ENCODE results near the gene SEBOX. TPM values are rescaled to one million over a fixed set of nuclear protein-coding genes. Genes with fewer than 3 reads are reported as not detected.
A peak's percentile ranks its signal among the peaks of the same experiment; 100 is the strongest.

SEBOX gene
- total RNA-seq, 4 donors from 2014 or later = not detected

- WGBS, 2 donors (ENCODE audit: low coverage in 1 of 2) = 7 to 32% methylated on average over 11 to 14 of the region's 40 CpGs
- peak overlapping the region in 3 of 4 donors; percentile 55 to 83 (median 76) for H3K27ac ChIP-seq
Measured at GRCh38 chr17:28317966-28318758, 46.8 kb downstream of the SEBOX start.

GRCh38 chr17:28317099-28317965 is 47.7 kb downstream of the SEBOX start:
- WGBS, 2 donors (ENCODE audit: low coverage in 1 of 2) = 80 to 82% methylated on average over 5 to 16 of the region's 21 CpGs
- Histone ChIP-seq H3K4me3 (no peak overlapping the region), H3K36me3 (no peaks in the 10 kb centered on the region), H3K9me3 (no peaks in the 10 kb centered on the region), H3K27ac (no peak overlapping the region), H3K4me1 (peaks cover 0 to 24% (median 8%) of the 10 kb centered on the region in 3 donors), H3K27me3 (no peaks in the 10 kb centered on the region)
- TF ChIP-seq POLR2A (IDR thresholded peaks at IDR 0.05) (no peak), CTCF (IDR thresholded peaks at IDR 0.05) (no peak), POLR2AphosphoS5 (IDR thresholded peaks at IDR 0.05) (no peak), EP300 (IDR thresholded peaks at IDR 0.05) (no peak)
- ATAC-seq = no peak

More at GRCh38 chr17:28317966-28318758, 46.8 kb downstream of the SEBOX start:
- no peaks in the 10 kb centered on the region for H3K36me3 ChIP-seq
- no peak for ATAC-seq
- no peaks in the 10 kb centered on the region for H3K9me3 ChIP-seq
- peak overlapping the region; percentile 36 to 64 for H3K4me3 ChIP-seq
- H3K4me1 ChIP-seq = peaks cover 0 to 24% (median 8%) of the 10 kb centered on the region in 3 donors
- TF ChIP-seq POLR2A (IDR thresholded peaks at IDR 0.05) = no peak
- no peak for TF ChIP-seq POLR2AphosphoS5 (IDR thresholded peaks at IDR 0.05)
- no peak for TF ChIP-seq CTCF (IDR thresholded peaks at IDR 0.05)
- no peak for TF ChIP-seq EP300 (IDR thresholded peaks at IDR 0.05)
- H3K27me3 ChIP-seq = no peaks in the 10 kb centered on the region

DNA sequence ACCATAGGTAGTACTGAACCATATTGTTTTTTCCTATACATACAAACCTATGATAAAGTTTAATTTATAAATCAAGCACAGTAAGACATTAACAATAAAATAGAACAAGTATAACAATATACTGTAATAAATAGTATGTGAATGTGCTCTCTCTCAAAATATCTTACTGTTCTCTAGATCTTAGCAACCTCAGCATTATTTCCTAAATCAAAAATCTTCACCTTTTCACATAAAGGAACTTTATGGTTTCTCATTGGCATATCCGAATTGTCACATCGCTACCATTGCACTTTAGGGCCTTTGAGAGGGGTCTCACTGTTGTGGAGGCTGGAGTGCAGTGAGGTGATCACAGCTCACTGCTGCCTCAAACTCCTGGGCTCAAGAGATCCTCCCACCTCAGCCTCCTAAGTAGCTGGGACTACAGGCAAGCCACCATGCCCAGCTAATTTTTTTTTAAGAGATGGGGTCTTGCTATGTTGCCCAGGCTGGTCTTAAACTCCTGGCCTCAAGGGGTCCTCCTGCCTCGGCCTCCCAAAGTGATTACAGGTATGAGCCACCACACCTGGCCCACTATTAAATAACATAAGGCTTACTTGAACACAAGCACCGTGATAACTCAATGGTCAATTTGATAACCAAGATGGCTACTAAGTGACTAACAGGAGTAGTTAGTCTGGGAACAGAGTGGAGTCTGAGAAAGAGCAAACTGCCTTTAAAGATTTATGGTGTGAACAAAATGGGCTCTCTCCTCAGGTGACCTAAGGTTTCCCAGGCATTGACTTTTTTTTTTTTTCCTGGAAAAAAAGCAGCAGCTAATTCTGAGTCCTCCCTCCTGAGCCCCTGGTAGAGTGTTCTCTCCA is 48.9 kb downstream of the SEBOX start:
- H3K27me3 ChIP-seq = no peaks in the 10 kb centered on the region
- no peak overlapping the region for H3K4me3 ChIP-seq
- 73 to 100% methylated on average over 3 of the region's 4 CpGs for WGBS, 2 donors (ENCODE audit: low coverage in 1 of 2)
- H3K9me3 ChIP-seq = no peaks in the 10 kb centered on the region
- H3K4me1 ChIP-seq = peaks cover 0 to 24% (median 8%) of the 10 kb centered on the region in 3 donors
- H3K27ac ChIP-seq = no peak overlapping the region
- H3K36me3 ChIP-seq = no peaks in the 10 kb centered on the region
- ATAC-seq = no peak
- TF ChIP-seq POLR2AphosphoS5 (IDR thresholded peaks at IDR 0.05) (no peak), EP300 (IDR thresholded peaks at IDR 0.05) (no peak), CTCF (IDR thresholded peaks at IDR 0.05) (no peak), POLR2A (IDR thresholded peaks at IDR 0.05) (no peak)

DNA sequence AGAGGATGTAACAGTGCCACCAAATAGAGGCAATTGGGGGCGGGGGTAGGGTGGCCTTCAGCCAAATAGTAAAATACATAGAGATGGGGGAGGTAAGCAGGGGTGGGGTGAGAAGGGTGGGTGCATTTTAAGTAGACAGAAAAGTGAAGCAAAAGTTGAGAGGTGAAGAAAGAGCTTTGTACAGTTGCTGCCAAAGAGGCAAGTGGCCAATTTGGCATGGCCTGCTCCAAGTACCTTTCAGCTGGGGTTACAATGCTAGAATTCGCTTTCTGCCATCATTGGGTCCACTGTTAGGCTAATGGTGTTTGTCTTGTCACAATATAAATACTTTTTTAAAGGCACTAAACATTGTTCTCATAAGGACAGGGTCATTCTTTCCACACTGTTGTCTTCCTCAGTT is 51.2 kb downstream of the SEBOX start:
- H3K36me3 ChIP-seq = no peaks in the 10 kb centered on the region
- H3K9me3 ChIP-seq = no peaks in the 10 kb centered on the region
- no peak overlapping the region for H3K27ac ChIP-seq
- WGBS, 2 donors (ENCODE audit: low coverage in 1 of 2) = 83 to 88% methylated on average over 1 to 2 of the region's 2 CpGs
- no peak overlapping the region for H3K4me3 ChIP-seq
- TF ChIP-seq CTCF (IDR thresholded peaks at IDR 0.05) (no peak), POLR2AphosphoS5 (IDR thresholded peaks at IDR 0.05) (no peak), EP300 (IDR thresholded peaks at IDR 0.05) (no peak), POLR2A (IDR thresholded peaks at IDR 0.05) (no peak)
- peaks cover 0 to 11% (median 4%) of the 10 kb centered on the region in 3 donors for H3K4me1 ChIP-seq
- H3K27me3 ChIP-seq = no peaks in the 10 kb centered on the region
- ATAC-seq = no peak

Other genes with a start within 250 kb of the SEBOX start
- 1 to 10 TPM; 4.5 to 9.2 (median 7.2) TPM for gene TMEM97, start 46.0 kb downstream of the SEBOX start, total RNA-seq
- gene IFT20, start 29.7 kb downstream of the SEBOX start, total RNA-seq = 10 to 100 TPM; 34.1 to 56.5 (median 51.4) TPM
- 10 to 100 TPM; 19.1 to 53.2 (median 30.4) TPM for gene TNFAIP1, start 29.4 kb downstream of the SEBOX start, total RNA-seq
- 100 to 1,000 TPM in 1 of 4 donors, 10 to 100 TPM in 3; 71.1 to 108 (median 77.8) TPM for gene POLDIP2, start 7.7 kb downstream of the SEBOX start, total RNA-seq
- under 1 TPM in 3 of 4 donors, not detected in 1; 0.27 to 0.47 (median 0.27) TPM for gene VTN, start 5.1 kb upstream of the SEBOX start, total RNA-seq
- gene SARM1, start 6.5 kb upstream of the SEBOX start, total RNA-seq = 10 to 100 TPM in 3 of 4 donors, 1 to 10 TPM in 1; 9.0 to 26.2 (median 20.6) TPM
- 1 to 10 TPM; 7.9 to 9.7 (median 8.4) TPM for gene SLC46A1, start 41.0 kb upstream of the SEBOX start, total RNA-seq
- gene SLC13A2, start 108.4 kb upstream of the SEBOX start, total RNA-seq = under 1 TPM in 1 of 4 donors, not detected in 3; 0.37 TPM
- under 1 TPM in 1 of 4 donors, not detected in 3; 0.15 TPM for gene FOXN1, start 141.1 kb upstream of the SEBOX start, total RNA-seq
- gene UNC119, start 187.4 kb upstream of the SEBOX start, total RNA-seq = 10 to 100 TPM; 17.5 to 28.7 (median 20.3) TPM
- gene PIGS, start 206.3 kb upstream of the SEBOX start, total RNA-seq = 10 to 100 TPM; 40.8 to 90.4 (median 64.5) TPM
- gene ALDOC, start 211.7 kb upstream of the SEBOX start, total RNA-seq = 10 to 100 TPM; 29.1 to 46.5 (median 37.7) TPM
- gene SPAG5, start 233.8 kb upstream of the SEBOX start, total RNA-seq = 1 to 10 TPM; 1.4 to 4.9 (median 2.6) TPM
- 1 to 10 TPM in 3 of 4 donors, under 1 TPM in 1; 0.59 to 8.1 (median 3.1) TPM for gene RSKR, start 249.0 kb upstream of the SEBOX start, total RNA-seq

Data from gastroesophageal sphincter (tissue), 4 donors.